K562 (cell line): ENCODE measurements around the gene KTI12. TPM values are rescaled to one million over a fixed set of nuclear protein-coding genes. Genes with fewer than 3 reads are reported as not detected.
A peak's percentile ranks its signal among the peaks of the same experiment; 100 is the strongest.

Experiments used
- CREB3 ChIP-seq: fragments of 450-650 bp; conservative IDR thresholded peaks from 2 replicates; pipeline ENCODE4 v1.6.1; 2016; ENCODE audit warnings: missing genetic modification characterization, low read depth, mild to moderate bottlenecking, missing compliant biosample characterization, moderate library complexity
- CREB3L1 ChIP-seq: fragments of 450-650 bp; IDR thresholded peaks from 2 replicates; pipeline ENCODE4 v1.6.1; 2014; ENCODE audit warnings: low read depth, mild to moderate bottlenecking, moderate library complexity, borderline replicate concordance
- CTBP1 ChIP-seq: fragments of 450-650 bp; IDR thresholded peaks from 2 replicates; pipeline ENCODE4 v1.6.1; 2016; ENCODE audit warnings: borderline replicate concordance
- EHMT2 ChIP-seq: fragments of 450-650 bp; IDR thresholded peaks from 2 replicates; pipeline ENCODE4 v1.6.1; 2018; ENCODE audit warnings: antibody characterized with exemption
- ELK3 ChIP-seq: fragments of 450-650 bp; formaldehyde crosslinking; IDR thresholded peaks from 2 replicates; pipeline ENCODE4 v1.4.0; 2020; ENCODE audit warnings: mild to moderate bottlenecking
- ETV1 ChIP-seq: fragments of 450-650 bp; conservative IDR thresholded peaks from 2 replicates; pipeline ENCODE4 v1.6.1; 2016; ENCODE audit warnings: missing genetic modification characterization, control low read depth, low read depth, missing compliant biosample characterization
- HDAC1 ChIP-seq, 2 experiments: fragments of 450-650 bp; IDR thresholded peaks; 2 replicates each; pipeline ENCODE4 v1.6.1; 2016 to 2017; ENCODE audit warnings: inconsistent platforms in 1 of 2, mild to moderate bottlenecking in 1 of 2, moderate library complexity in 1 of 2
- KAT8 ChIP-seq: fragments of 450-650 bp; IDR thresholded peaks from 2 replicates; pipeline ENCODE4 v1.6.1; 2016; ENCODE audit warnings: low read depth, mild to moderate bottlenecking
- KDM1A ChIP-seq, 2 experiments: fragments of 450-650 bp; IDR thresholded peaks; 2 replicates each; pipeline ENCODE4 v1.6.1; 2016; ENCODE audit warnings: mild to moderate bottlenecking in 2 of 2
- KLF6 ChIP-seq: fragments of 250-450 bp; sonication (Bioruptor Pico); IDR thresholded peaks from 2 replicates; pipeline ENCODE4 v1.4.0; 2020; ENCODE audit warnings: mild to moderate bottlenecking, moderate library complexity, borderline replicate concordance
- MED1 ChIP-seq: sonication (generic); formaldehyde crosslinking; IDR thresholded peaks from 2 replicates; pipeline ENCODE4 v1.8.1; 2023; ENCODE audit warnings: missing genetic modification reagents, borderline replicate concordance
- MEF2A ChIP-seq: IDR thresholded peaks from 2 replicates; pipeline ENCODE4 v1.6.1; 2011; ENCODE audit warnings: low read depth, mild to moderate bottlenecking, low read length, moderate library complexity; ENCODE audit not compliant: control insufficient read depth
- NFE2L1 ChIP-seq: fragments of 450-650 bp; IDR thresholded peaks from 2 replicates; pipeline ENCODE4 v1.6.1; 2016; ENCODE audit warnings: missing genetic modification characterization, low read depth, mild to moderate bottlenecking, missing compliant biosample characterization, moderate library complexity, borderline replicate concordance
- PHB ChIP-seq: fragments of 250-450 bp; sonication (Bioruptor Pico); IDR thresholded peaks from 2 replicates; pipeline ENCODE4 v1.5.0; 2021
- PKNOX1 ChIP-seq: fragments of 450-650 bp; IDR thresholded peaks from 2 replicates; pipeline ENCODE4 v1.6.1; 2016
- RB1 ChIP-seq: fragments of 450-650 bp; IDR thresholded peaks from 2 replicates; pipeline ENCODE4 v1.6.1; 2017; ENCODE audit warnings: low read depth, mild to moderate bottlenecking
- TBL1XR1 ChIP-seq, 2 experiments: IDR thresholded peaks; 2 replicates each; pipeline ENCODE4 v1.6.1; 2012; ENCODE audit warnings: improper control_type of control experiment in 2 of 2, low read length in 2 of 2, mild to moderate bottlenecking in 1 of 2
- TFE3 ChIP-seq: fragments of 450-650 bp; formaldehyde crosslinking; IDR thresholded peaks from 2 replicates; pipeline ENCODE4 v1.4.0; 2020; ENCODE audit warnings: mild to moderate bottlenecking, mixed read lengths
- UBTF ChIP-seq, 2 experiments: IDR thresholded peaks; 2 replicates each; pipeline ENCODE4 v1.6.1; 2012; ENCODE audit warnings: improper control_type of control experiment in 2 of 2, low read depth in 2 of 2, low read length in 2 of 2, borderline replicate concordance in 1 of 2
- ZNF274 ChIP-seq: IDR thresholded peaks from 2 replicates; pipeline ENCODE4 v1.6.1; 2011; ENCODE audit warnings: low read depth, mild to moderate bottlenecking, low read length, moderate library complexity, borderline replicate concordance
- polyA plus RNA-seq, 8 experiments: library from polyadenylated mRNA; depleted of rRNA in 4 of 8; stranded (reverse) in 5 of 8; unstranded in 3 of 8; fragments of >200 nt; fragmentation: Nextera tagmentation in 2 of 8; fragmentation: Illumina TruSeq in 1 of 8; extraction: Ambion mirVana in 2 of 8; extraction: Trizol in 1 of 8; gene quantifications; 2 replicates each; pipeline versions ENCODE4 v1.2.1 to v1.2.3, GENCODE V29; 2011 to 2014; ENCODE audit warnings: inconsistent platforms in 1 of 8, missing spikeins in 1 of 8
- total RNA-seq, 7 experiments: library from RNA; depleted of rRNA in 6 of 7; stranded (reverse); fragments of >200 nt in 6 of 7; fragmentation: Illumina TruSeq in 2 of 7; extraction: Trizol in 2 of 7; gene quantifications; 2 replicates each; pipeline versions ENCODE4 v1.2.1 to v1.2.3, GENCODE V29; 2011 to 2021; ENCODE audit warnings: low replicate concordance in 1 of 7

Gene KTI12
- total and polyA plus RNA-seq, 9 of the 15 experiments (the other 6 are each of a cell fraction or from before 2014, with no cell fraction given) = 3.1 to 22.8 (median 11.6) TPM

- TF ChIP-seq PHB = no peak
- 0 out of 2 replicates have a peak, but pooled peaks have one; percentile 29 for TF ChIP-seq PKNOX1
- TF ChIP-seq ZNF274 = no peak
- peak in 1 of 2 experiments; percentile 45; a peak in 2 of 4 replicates for TF ChIP-seq KDM1A (IDR thresholded peaks at IDR 0.05)
- peak in 1 of 2 experiments; percentile 45; a peak in 1 of 4 replicates for TF ChIP-seq UBTF (IDR thresholded peaks at IDR 0.05; ENCODE audit: borderline replicate concordance in 1 of 2, low read depth in 2 of 2, low read length in 2 of 2)
- no peak for TF ChIP-seq TFE3
- no peak for TF ChIP-seq MEF2A
- no peak for TF ChIP-seq CREB3 (tag)
- TF ChIP-seq NFE2L1 (tag) = no peak
- TF ChIP-seq MED1 (CRISPR knock-in tag) = no peak
- TF ChIP-seq CREB3L1 = no peak
- TF ChIP-seq RB1 = peak; percentile 71
- TF ChIP-seq ETV1 (tag) = no peak
- TF ChIP-seq KLF6 = no peak
- TF ChIP-seq KAT8 = no peak
- no peak for TF ChIP-seq TBL1XR1 (IDR thresholded peaks at IDR 0.05; ENCODE audit: low read length in 2 of 2)
- TF ChIP-seq CTBP1 = peak; percentile 57; the same call in 1 of the 2 replicates
- no peak for TF ChIP-seq EHMT2
- no peak for TF ChIP-seq ELK3 (CRISPR knock-in tag)
- TF ChIP-seq HDAC1 (IDR thresholded peaks at IDR 0.05) = no peak
These were observed 43.1 kb downstream of the KTI12 start, which contains the start of gene RAB3B (continued) for GRCh38 chr1:51990478-51990965.
